Suppressor macrophage treated with lipopolysaccharide for 1 hour (primary cell): ENCODE data around the gene ENPP6.
A peak's percentile ranks its signal among the peaks of the same experiment; 100 is the strongest.
"Not testable (repeated sequence)": the region's sequence is repeated elsewhere in the genome, so short reads cannot be mapped to it uniquely, and the experiment has no call there.

Experiments
- DNase-seq, 3 donors: peaks; one replicate each; pipeline ENCODE4 v3.0.0-alpha.2; 2020 to 2022

Gene ENPP6

DNA sequence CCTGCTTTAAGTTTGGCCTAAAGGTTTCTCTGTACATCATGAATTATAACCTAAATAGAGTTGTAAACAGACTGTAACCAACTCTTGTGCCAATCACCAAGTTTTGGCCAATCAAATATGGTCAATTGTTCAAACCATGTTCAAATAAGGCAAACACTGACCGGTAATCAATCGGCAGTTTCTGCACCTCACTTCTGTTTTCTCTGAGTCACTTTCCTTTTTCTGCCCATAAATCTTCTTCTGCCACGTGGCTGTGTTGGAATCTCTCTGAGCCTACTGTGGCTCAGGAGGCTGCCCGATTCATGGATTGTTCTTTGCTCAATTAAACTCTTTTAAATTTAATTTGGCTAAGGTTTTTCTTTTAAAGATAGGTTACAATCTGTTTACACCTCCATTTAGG lies 16.5 kb upstream of the ENPP6 start:
- peak in 1 of 3 donors; percentile 31 for DNase-seq

DNA sequence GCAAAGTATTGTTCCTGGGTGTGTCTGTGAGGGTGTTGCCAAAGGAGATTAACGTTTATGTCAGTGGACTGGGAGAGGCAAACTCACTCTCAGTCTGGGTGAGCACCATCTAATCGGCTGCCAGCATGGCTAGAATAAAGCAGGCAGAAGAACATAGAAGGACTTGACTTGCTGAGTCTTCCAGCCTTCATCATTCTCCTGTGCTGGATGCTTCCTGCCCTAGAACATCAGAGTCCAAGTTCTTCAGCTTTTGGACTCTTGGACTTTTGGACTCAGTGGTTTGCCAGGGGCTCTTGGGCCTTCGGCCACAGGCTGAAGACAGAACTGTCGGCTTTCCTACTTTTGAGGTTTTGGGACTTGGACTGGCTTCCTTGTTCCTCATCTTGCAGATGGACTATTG lies 15.3 kb upstream of the ENPP6 start:
- DNase-seq: no peak

DNA sequence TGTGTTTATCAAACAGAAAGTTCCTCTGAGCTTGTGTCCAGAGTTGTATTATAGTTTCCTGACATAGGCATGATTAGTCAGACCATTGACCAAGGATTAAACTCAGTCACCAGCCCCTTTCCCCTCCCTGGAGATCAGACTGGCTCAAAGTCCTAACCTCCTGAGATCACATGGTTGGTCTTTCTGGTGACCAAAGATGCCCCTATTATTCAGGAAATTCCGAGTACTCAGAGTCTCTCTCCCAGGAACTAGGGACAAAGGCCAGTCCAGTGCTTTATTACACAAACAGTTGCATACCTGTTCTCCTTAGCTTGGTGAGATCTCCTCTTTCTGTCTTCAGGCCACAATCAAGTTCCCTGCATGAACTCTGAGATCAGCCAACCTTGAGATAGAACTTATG lies 14.5 kb upstream of the ENPP6 start:
- DNase-seq: peak; percentile 41 to 53 (median 49)

DNA sequence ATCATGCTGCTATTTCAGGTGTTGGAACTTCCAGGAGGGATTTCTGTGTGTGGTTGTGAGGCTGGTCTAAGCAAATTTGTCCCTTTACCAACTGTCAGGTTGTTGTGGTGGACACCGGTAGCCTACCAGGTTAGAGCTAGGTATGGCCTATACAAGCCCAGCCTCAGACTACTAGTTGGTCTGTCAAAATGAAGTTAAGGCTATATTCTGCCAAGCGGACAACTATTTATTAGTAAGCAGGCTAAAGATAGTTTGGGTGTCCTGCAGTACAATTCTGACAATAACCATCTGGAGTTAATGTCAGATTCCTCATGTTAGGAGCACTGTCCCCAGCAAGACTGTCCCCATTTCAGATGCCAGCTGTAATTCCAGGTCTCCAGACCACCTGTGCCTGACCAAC lies 13.9 kb upstream of the ENPP6 start:
- DNase-seq: no peak

DNA sequence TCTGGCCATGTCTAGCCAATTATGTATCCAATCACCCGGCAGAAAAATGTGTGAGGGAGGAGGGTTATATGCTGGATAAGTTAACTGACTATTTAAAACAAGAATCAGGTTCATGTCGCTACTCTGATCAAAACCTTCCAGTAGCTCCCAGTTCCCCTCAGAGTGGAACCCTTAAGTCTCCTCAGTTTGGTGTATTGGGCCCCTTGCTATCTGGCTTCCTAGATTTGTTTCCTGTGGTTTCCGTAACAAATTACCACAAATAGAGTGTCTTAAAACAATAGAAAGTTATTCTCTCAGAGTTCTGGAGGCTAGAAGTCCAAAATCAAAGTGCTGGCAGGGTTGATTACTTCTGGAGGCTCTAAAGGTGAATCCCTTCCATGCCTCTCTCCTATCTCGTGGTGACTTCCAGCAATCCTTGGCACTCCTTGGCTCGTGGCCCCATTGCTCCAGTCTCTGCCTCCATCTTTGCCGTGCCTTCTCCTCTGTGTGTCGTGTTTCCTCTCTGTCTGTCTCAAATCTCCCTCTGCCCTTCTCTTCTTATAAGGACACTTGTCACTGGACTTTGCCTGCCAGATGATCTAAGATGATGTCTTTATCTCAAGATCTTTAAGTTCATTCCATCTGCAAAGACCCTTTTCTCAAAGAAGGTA lies 10.5 kb upstream of the ENPP6 start:
- no peak for DNase-seq

DNA sequence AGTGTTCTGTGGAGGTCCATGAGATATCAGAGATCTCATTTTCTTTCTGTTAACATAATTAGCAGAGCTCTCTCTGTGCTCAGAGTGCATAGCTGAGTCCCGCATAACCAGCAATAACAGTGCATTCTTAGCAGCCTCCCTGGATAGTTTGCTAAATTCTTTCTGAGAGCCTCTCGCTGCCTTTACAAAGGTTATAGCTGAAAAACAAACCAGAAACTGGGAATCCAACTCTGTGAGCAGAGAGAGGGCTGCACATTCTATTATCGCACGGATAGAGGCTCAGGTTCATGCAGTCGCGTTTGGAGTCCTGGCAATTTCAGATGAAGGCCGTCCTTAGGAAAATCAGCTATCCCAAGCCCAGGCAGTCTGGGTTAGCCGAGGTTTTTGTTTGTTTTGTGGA lies 1.2 kb downstream of the ENPP6 start:
- DNase-seq: no peak

DNA sequence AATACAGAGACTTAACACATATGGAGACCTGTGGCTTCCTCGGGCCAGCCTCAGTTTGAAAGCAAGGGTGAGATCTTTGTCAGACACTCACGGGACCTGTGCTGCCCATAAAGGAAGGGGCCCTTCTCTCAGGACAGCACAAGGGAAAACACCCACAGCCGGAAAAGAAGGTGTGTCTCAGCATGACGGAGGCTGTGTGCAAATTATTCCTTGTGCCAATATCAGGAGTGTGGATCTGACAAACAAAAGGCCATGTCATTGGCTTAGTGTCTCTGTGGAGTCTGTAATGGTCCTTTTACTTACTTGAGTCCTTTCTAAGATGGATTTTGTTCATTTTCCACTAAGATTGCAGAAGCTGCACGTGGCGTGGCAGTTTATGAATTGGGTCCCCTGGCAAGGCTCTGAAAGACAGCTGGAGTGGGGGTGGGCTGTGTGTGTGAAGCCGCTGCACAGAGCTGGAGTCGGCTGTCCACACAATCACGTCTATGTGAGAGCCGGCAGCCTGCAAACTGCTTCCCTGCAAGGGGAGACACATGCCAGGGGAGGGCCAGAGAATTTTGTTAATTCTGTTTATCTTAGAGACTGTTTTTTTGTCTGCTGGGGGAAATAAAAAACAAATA lies 1.9 kb downstream of the ENPP6 start:
- no peak for DNase-seq

DNA sequence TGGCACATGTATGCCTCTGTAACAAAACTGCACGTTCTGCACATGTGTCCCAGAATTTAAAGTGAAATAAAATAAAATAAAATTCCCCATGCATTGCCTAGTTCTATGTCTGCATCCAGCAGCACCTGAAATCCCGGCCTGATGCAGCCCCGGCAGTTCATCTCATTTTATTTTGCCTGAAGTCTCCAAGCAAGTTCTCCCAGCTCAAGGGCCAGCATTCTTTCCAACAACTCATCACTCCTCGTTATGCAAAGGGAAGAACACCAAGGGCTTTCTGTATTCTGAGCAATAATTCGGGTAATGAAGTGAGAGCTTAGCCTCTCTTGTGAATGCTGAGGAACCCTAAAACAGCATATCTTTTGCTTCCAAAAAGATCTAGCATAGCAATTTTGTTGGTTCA lies 2.7 kb downstream of the ENPP6 start:
- no peak for DNase-seq

DNA sequence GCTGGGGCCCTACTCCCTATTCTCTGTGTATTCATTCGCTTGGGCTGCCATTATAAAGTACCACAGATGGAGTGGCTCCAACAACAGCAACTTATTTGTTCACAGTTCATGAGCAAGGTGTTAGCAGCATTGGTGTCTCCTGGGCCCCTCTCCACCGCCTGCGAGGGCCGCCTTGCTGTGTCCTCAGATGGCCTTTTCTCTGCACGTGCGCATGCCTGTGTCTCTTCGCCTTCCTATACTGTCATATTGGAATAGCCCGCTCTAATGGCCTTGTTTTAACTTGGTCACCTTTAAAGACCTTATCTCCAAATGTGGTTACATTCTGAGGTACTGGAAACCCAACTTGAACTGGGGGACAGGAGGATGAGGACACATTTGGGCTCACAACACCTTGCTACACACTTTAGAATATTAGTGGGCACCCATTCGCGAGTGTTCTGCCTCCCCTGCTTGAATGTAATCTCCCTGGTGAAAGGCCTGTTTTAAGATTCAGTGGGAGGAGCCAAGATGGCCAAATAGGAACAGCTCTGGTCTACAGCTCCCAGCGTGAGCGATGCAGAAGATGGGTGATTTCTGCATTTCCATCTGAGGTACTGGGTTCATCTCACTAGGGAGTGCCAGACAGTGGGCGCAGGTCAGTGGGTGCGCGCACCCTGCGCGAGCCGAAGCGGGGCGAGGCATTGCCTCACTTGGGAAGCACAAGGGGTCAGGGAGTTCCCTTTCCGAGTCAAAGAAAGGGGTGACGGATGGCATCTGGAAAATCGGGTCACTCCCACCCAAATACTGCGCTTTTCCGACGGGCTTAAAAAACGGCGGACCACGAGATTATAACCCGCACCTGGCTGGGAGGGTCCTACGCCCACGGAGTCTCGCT lies 9.7 kb downstream of the ENPP6 start:
- not testable (repeated sequence) for DNase-seq

DNA sequence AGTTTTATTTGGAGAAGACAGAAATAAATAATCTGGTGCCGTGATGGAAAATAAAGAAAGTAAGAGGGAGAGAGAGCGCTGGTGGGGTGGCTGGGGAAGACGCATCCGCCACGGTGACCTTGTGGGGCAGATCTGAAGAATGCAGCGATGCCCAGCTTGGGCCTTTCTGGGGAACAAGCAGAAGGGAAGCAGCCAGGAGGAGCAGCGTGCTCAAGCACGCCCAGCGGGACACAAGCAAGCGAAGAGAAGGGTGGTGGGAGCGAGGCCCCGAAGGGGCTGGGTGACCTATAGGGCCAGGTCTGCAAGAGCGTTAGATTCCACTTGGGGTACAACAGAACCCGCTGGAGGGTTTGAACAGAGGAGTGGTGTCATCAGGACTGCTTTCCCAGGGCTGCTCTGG lies 12.4 kb downstream of the ENPP6 start:
- no peak for DNase-seq

DNA sequence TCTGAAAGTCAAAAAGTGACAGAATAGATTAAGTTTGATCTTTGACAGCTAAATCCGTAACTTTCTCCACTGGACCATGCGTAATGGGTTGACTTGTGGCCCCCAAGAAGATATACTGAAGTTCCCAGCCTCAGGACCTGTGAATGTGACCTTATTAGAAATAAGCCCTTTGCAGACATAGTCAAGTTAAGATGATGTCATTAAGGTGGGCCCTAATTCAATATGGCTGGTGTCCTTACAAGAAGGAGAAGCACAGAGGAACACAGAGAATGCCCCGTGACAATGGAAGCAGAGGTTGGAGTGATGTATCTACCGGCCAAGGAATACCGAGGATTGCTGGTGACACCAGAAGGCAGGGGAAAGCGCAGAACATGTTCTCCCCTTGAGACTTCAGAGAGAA lies 14.4 kb downstream of the ENPP6 start:
- no peak for DNase-seq

DNA sequence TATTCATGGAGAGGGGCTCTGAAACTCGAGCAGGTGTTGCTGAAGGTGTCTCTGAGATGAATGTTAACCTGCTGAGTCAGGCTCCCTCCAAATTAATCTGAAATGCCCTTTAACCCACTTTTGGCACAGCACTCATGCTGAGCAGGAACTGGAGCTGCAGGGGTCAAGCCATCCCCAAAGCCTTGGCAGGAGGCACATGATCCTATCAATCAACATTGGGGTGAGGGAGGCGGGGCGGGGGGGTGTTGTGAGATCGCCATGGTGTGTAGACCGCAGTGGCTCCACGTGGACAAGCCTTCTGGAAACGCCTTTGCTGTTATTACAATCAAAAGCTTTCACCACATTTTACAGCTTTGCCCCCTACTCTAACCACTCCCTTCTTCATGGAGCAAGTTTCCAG lies 16.5 kb downstream of the ENPP6 start:
- no peak for DNase-seq

DNA sequence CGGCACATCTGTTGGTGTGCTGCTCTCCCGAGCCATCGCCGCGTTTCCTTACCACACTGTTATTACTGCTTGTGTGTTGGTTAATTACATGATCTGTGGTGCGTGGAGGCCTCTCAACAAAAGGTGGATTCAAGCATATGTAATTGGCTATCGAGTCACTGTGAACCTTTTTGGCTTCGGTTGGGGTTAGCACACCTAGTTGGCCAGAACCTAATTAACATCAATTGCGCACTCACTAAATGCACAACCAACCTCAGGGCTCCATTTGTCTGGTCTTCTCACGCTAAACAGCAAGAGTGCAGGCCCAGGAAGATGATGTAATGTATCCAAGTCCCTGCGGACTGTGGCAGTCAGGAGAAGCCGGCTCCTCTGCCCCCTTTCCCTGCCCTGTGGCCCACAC lies 17.4 kb downstream of the ENPP6 start:
- no peak for DNase-seq

DNA sequence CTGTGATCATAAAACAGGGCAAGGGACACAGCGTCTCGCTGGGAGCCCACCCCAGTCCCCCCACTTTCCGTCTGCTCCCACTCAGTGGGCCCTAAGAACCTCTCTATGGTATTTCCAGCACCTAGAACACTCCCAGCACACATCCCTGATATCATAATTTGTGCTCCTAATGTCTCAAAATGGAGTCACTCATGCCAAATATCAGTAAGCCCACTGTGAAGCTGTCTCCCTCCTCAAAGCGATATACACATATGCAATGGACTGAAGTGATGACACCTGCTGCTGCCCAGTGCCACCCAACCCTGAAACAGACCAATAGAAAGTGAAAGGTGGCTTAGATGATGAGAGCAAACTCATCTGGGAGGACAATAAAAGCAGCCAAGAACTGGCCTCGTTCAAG lies 17.9 kb downstream of the ENPP6 start:
- DNase-seq: no peak

DNA sequence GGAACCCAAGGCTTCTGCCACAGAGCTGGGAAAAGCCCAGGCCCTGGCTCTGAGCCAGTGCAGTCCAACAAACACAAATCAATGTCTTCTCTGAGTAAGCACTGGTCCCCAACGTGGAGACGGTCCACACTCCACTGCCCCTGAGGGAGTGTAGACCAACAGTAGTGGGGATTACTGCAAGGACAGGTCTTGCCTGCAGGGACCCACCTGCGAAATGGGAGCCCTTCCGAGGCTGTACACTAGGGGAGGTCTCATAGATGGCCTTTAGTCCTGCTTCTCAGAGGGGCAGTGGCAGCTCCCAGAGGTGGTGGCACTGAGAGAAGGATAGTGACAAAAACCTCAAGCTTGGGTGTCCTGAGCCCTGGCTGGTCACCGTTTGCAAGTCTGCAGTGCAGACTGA lies 19.5 kb downstream of the ENPP6 start:
- peak in 1 of 3 donors; percentile 12 for DNase-seq

DNA sequence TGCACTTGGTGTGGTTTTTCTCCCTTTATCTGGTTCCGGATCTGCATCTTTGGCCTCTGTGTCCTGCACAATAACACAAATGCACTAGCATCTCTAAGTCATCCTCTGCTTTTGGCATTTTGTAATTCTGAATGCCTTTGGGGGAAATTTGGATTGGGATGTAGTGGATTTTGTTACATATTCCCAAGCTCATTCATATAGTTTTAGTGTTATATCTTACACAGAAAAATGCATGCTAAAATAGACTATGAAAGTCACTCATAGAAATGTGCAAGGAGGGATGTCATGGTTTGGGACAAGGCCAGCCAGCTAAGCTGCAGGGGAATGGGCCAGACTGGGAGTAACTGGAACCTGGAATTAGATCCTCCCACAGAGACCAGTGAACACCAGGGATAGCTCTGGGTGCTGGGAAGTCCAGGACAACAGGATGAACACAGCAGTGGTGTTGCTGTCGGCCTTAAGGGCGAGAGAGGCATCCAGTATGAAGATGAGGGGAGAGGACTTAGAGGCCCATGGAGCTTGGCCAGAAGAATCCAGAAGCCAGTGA lies 20.1 kb downstream of the ENPP6 start:
- no peak for DNase-seq

DNA sequence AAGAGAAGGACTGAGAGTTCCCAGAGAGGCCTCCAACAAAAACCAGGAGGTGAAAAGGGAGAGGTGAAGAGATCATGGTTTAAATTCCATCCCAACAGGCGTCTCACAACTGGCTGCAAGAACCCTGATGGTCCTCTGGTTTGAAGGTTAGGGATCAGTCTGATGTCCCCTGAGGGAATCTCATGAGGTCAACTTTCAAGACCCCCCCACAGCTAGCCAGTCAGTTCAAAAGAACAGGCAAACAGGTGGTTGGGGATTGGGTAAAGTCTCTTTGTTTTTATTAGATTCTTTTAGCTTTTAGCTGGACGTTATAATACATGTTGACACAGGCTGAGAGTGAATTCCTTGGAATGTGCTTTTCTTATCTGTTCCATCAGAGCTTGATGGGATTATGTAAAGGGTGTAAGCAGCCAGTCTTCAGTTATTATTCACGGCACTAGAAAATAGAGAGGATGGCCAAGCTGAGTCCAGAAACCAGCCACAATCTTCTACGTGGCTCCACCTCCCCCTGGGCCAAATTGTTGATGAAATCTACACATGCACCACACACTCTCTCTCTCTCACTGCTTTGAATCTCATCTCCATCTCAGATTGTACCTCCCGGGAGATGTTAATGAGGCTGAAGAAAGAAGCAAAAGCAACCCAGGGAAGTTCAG lies 20.8 kb downstream of the ENPP6 start:
- DNase-seq: no peak

DNA sequence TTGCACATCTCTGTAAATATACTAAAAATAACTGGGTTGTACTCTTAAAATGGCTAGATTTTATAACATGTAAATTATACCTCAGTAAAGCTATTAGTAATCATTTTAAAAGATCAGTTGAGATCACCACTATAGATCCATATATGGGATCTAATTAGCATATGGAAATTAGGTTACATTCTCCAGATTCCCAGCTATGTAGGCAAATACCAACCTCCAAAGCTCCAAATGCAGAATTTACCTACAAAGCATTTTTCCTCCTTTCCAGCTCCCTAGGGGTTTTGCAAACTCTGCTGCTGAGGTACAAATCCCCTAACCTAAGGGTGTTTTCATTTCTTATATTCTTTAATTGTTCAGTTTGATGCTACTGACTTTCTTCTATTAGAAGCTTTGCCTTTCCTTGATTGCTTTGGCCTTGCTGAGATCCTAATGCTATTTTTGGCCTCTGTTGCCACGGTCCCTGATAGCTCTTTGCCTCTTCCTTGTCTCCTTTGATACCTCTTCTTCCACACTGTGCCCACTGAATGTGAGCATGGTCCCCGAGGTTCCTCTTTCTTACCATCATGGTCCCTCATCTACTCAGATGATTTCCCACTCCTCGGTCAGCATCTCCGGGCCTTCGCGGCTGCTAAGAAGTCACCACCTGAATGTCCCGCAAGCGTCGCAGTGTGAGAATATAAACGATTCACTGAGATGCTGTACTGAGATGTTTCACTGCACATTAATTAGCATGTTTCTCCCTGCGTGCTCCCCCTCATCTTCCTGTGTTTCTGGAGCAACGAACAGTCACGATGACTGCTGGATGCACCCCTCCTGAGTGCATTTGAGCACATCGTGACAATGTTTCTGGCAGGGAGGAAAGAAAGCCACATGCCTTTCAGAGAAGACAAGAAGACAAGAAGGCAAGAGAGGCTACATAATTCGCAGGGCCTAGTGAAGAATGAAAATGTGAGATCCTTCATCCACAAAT lies 23.8 kb downstream of the ENPP6 start:
- no peak for DNase-seq

DNA sequence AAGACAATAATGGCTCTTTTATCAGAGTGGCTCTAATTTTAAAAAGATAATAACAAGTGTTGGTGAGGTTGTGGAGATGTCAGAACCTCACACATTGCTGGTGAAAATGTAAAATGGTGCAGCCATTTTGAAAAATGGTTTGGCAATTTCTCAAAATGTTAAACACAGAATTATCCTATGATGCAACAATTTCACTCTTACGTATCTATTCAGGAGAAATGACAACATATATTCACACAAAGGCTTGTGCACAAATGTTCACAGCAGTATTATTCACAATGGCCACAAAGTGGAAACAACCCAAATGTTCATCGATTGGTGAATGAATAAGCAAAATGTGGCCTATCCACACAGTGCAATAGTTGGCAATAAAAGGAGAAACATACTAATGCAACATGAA lies 24.7 kb downstream of the ENPP6 start:
- no peak for DNase-seq

DNA sequence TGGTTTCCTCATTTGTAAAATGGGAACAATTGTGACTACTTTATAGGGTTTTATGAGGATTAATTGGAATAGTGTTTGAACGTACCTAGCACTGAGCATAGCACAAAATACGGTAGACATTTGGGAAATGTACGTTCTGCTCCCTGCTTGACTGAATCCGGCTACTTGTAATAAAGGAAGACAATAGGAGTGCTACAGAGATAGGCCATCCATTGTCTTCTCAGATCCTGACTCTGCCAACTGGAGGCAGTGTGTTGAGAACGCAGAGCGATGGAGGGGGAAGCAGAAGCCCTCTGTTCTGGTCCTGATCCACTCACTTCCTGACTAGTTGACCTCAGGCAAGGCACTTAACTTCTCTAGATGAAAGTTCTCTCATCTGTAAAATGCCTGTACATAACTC lies 26.4 kb downstream of the ENPP6 start:
- DNase-seq: no peak

DNA sequence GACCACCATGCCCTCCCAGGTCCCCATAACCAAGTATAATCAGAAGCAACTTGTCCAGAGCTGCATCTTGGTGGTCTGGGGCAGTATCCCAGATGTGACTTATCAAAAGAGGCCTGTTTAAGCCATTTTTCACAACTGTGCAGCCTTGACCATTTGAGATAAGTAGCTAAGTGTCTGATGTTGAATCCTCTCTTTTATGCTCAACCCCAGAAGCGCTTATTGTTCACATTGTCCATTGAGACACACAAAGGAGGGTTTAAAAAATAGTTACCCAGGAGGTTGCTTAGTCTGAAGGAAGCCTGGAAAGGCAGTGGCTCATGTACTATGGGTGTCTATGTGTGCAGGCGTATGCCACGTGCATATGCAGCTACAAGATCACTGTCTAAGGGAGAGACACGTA lies 27.0 kb downstream of the ENPP6 start:
- no peak for DNase-seq

DNA sequence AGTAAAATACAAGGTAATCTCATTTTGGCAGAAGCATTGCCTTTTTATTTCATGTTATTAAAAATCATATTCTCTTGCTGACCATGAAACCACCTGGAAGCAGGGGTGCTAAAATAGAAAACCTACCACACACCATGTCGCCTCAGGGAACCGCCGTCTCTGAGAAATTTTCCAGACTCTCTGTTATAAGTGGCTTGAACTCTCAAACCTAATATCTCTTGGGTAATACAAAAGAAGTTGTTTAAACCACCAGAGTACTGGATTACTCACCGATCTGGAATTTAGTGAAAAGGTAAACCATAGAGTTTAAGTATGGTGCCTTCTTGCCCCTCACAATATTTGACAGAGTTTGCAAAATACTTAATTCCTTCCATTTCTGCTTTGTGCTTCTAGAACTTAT lies 27.7 kb downstream of the ENPP6 start:
- DNase-seq: no peak
